GM21529 (cell line): ENCODE measurements around the gene COTL1.

Experiments
- ATAC-seq: cut with Tn5 transposase; IDR thresholded peaks from one replicate; pipeline ENCODE4 v1.9.1; 2021; ENCODE audit not compliant: unreplicated experiment

The COTL1 gene

GRCh38 chr16:84597931-84598351, 19.9 kb downstream of the COTL1 start:
- no peak for ATAC-seq

GRCh38 chr16:84597528-84597896, 20.4 kb downstream of the COTL1 start:
- ATAC-seq = no peak

GRCh38 chr16:84596801-84597527, 20.9 kb downstream of the COTL1 start:
- ATAC-seq = no peak

- no peak for ATAC-seq
Measured at GRCh38 chr16:84596161-84596560, 21.7 kb downstream of the COTL1 start.

- ATAC-seq = no peak
Measured at GRCh38 chr16:84595052-84595481, 22.8 kb downstream of the COTL1 start.

GRCh38 chr16:84594725-84595038, 23.2 kb downstream of the COTL1 start:
- ATAC-seq = peak; percentile 2

- ATAC-seq = peak; percentile 90
Measured at GRCh38 chr16:84593825-84594724, 23.8 kb downstream of the COTL1 start.

GRCh38 chr16:84592718-84593117, 25.2 kb downstream of the COTL1 start:
- ATAC-seq = no peak

GRCh38 chr16:84589975-84590719, 27.7 kb downstream of the COTL1 start:
- no peak for ATAC-seq

- no peak for ATAC-seq
Measured at GRCh38 chr16:84588991-84589390, 28.9 kb downstream of the COTL1 start.

- peak; percentile 71 for ATAC-seq
Measured at GRCh38 chr16:84585886-84586285, 32.0 kb downstream of the COTL1 start.

GRCh38 chr16:84585467-84585866, 32.4 kb downstream of the COTL1 start:
- ATAC-seq = no peak

- no peak for ATAC-seq
Measured at GRCh38 chr16:84584678-84585077, 33.2 kb downstream of the COTL1 start.

- ATAC-seq = no peak
Measured at GRCh38 chr16:84583995-84584394, 33.9 kb downstream of the COTL1 start.

- no peak for ATAC-seq
Measured at GRCh38 chr16:84582958-84583516, 34.8 kb downstream of the COTL1 start.

- no peak for ATAC-seq
Measured at GRCh38 chr16:84581158-84581557, 36.7 kb downstream of the COTL1 start.

GRCh38 chr16:84579936-84580335, 37.9 kb downstream of the COTL1 start:
- ATAC-seq = no peak

- ATAC-seq = no peak
Measured at GRCh38 chr16:84578538-84579126, 39.2 kb downstream of the COTL1 start.

GRCh38 chr16:84577034-84577803, 40.7 kb downstream of the COTL1 start:
- ATAC-seq = no peak

GRCh38 chr16:84575914-84576313, 42.0 kb downstream of the COTL1 start:
- no peak for ATAC-seq
